AG10803 (cell line): ENCODE results near the gene CDC40.
A peak's percentile ranks its signal among the peaks of the same experiment; 100 is the strongest.

Experiments used
- DNase-seq: peaks from one replicate; pipeline ENCODE4 v3.0.0; 2010; ENCODE audit warnings: low read depth
- H3K4me3 ChIP-seq: 2 replicates; pipeline ENCODE4 v1.5.1; 2011; ENCODE audit warnings: mild to moderate bottlenecking, low read length, control low read depth
- CTCF ChIP-seq: conservative IDR thresholded peaks from 2 replicates; pipeline ENCODE4 v1.5.1; 2011; ENCODE audit warnings: mild to moderate bottlenecking, low read length, control low read depth, inconsistent platforms

The CDC40 gene

GRCh38 chr6:110201151-110201884, 21.1 kb downstream of the CDC40 start:
- TF ChIP-seq CTCF = no peak
- no peak for DNase-seq
- no peak overlapping the region for H3K4me3 ChIP-seq

GRCh38 chr6:110207652-110208051, 27.4 kb downstream of the CDC40 start:
- DNase-seq = no peak
- no peak for TF ChIP-seq CTCF
- no peak overlapping the region for H3K4me3 ChIP-seq

GRCh38 chr6:110211753-110212152, 31.5 kb downstream of the CDC40 start:
- TF ChIP-seq CTCF = no peak
- H3K4me3 ChIP-seq = no peak overlapping the region
- no peak for DNase-seq

GRCh38 chr6:110214338-110214737, 34.1 kb downstream of the CDC40 start:
- DNase-seq = no peak
- no peak overlapping the region for H3K4me3 ChIP-seq
- no peak for TF ChIP-seq CTCF

- H3K4me3 ChIP-seq = no peak overlapping the region
- no peak for TF ChIP-seq CTCF
- DNase-seq = no peak
Measured at GRCh38 chr6:110216140-110216539, 35.9 kb downstream of the CDC40 start.

GRCh38 chr6:110217266-110217665, 37.0 kb downstream of the CDC40 start:
- peak; percentile 44 for DNase-seq
- H3K4me3 ChIP-seq = no peak overlapping the region
- no peak; the same call in 1 of the 2 replicates for TF ChIP-seq CTCF

- no peak for TF ChIP-seq CTCF
- peak; percentile 72 for DNase-seq
Measured at GRCh38 chr6:110221738-110222137, 41.5 kb downstream of the CDC40 start.

More at GRCh38 chr6:110221738-110222137, 41.5 kb downstream of the CDC40 start:
- H3K4me3 ChIP-seq = no peak overlapping the region
